ENCODE results near the gene GAB1. TPM values are rescaled to one million over a fixed set of nuclear protein-coding genes. Genes with fewer than 3 reads are reported as not detected.

Gene GAB1
- total RNA-seq, 1 donor = 20.6 TPM

DNA sequence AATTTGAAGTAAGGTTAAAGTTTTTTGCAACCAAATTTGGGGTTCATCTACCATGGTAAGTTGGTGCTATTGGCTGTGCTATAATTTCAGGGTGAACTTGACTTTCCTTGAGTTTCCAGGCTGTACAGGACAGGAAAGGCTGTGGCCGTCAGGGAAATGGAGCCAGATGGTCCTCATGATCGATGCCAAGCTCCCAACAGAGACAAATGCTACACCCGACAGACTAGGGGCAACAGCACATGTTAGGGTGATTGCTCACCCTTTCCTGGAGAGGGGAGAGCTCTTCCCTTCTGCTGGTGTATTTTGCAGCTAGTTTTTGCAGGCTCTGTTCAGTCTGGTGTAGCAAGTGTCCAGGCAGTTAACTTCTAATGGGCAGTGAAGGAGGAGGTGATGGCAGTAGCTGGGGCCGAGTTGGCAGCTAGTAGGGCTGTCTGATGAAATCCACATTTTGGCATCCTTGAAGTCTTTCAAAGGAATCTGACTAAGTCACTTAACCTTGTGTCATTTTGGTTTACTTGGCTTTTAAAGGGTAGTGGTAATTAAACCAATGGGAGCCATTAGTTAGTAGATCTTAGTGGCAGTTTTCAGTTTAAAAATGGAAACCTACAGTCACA, 47.8 kb downstream of the GAB1 start:
- Histone ChIP-seq H3K4me2 (ENCODE audit: insufficient read depth, low read length) (peak overlapping the region; percentile 0), H3K9me3 (ENCODE audit: low read depth, low read length) (no peaks in the 10 kb centered on the region), H3K4me1 (ENCODE audit: insufficient read depth, low read length) (peaks cover 33% of the 10 kb centered on the region), H3K27ac (ENCODE audit: low read depth, low read length) (no peak overlapping the region), H2AFZ (ENCODE audit: low read length) (no peak overlapping the region), H4K20me1 (ENCODE audit: insufficient read depth, low read length) (no peaks in the 10 kb centered on the region), H3K27me3 (ENCODE audit: insufficient read depth, low read length) (no peaks in the 10 kb centered on the region), H3K36me3 (ENCODE audit: insufficient read depth, low read length) (no peaks in the 10 kb centered on the region), H3K79me2 (ENCODE audit: insufficient read depth, low read length) (peaks cover 32% of the 10 kb centered on the region), H3K4me3 (ENCODE audit: insufficient read depth, low read length) (no peak overlapping the region)
- TF ChIP-seq, protein P1, sequence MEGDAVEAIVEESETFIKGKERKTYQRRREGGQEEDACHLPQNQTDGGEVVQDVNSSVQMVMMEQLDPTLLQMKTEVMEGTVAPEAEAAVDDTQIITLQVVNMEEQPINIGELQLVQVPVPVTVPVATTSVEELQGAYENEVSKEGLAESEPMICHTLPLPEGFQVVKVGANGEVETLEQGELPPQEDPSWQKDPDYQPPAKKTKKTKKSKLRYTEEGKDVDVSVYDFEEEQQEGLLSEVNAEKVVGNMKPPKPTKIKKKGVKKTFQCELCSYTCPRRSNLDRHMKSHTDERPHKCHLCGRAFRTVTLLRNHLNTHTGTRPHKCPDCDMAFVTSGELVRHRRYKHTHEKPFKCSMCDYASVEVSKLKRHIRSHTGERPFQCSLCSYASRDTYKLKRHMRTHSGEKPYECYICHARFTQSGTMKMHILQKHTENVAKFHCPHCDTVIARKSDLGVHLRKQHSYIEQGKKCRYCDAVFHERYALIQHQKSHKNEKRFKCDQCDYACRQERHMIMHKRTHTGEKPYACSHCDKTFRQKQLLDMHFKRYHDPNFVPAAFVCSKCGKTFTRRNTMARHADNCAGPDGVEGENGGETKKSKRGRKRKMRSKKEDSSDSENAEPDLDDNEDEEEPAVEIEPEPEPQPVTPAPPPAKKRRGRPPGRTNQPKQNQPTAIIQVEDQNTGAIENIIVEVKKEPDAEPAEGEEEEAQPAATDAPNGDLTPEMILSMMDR (IDR thresholded peaks at IDR 0.05; ENCODE audit: extremely low read depth, low read depth, low read length) = no peak
- DNase-seq (ENCODE audit: insufficient read length, low spot score, missing footprints) = no peak

GRCh38 chr4:143386812-143387211, 50.1 kb downstream of the GAB1 start:
- Histone ChIP-seq H3K27ac (ENCODE audit: low read depth, low read length) (no peak overlapping the region), H3K9me3 (ENCODE audit: low read depth, low read length) (no peaks in the 10 kb centered on the region), H4K20me1 (ENCODE audit: insufficient read depth, low read length) (no peaks in the 10 kb centered on the region), H3K27me3 (ENCODE audit: insufficient read depth, low read length) (no peaks in the 10 kb centered on the region), H3K4me2 (ENCODE audit: insufficient read depth, low read length) (no peak overlapping the region), H3K4me1 (ENCODE audit: insufficient read depth, low read length) (peaks cover 29% of the 10 kb centered on the region), H3K36me3 (ENCODE audit: insufficient read depth, low read length) (no peaks in the 10 kb centered on the region), H3K4me3 (ENCODE audit: insufficient read depth, low read length) (no peak overlapping the region), H2AFZ (ENCODE audit: low read length) (no peak overlapping the region), H3K79me2 (ENCODE audit: insufficient read depth, low read length) (peaks cover 22% of the 10 kb centered on the region)
- DNase-seq (ENCODE audit: insufficient read length, low spot score, missing footprints) = no peak
- TF ChIP-seq, protein P1 (IDR thresholded peaks at IDR 0.05; ENCODE audit: extremely low read depth, low read depth, low read length) = no peak

GRCh38 chr4:143389579-143390195, 53.0 kb downstream of the GAB1 start:
- no peaks in the 10 kb centered on the region for H3K9me3 ChIP-seq (ENCODE audit: low read depth, low read length)
- no peaks in the 10 kb centered on the region for H3K36me3 ChIP-seq (ENCODE audit: insufficient read depth, low read length)
- H2AFZ ChIP-seq (ENCODE audit: low read length) = no peak overlapping the region
- H3K79me2 ChIP-seq (ENCODE audit: insufficient read depth, low read length) = peaks cover 16% of the 10 kb centered on the region
- H3K4me3 ChIP-seq (ENCODE audit: insufficient read depth, low read length) = no peak overlapping the region
- H3K27me3 ChIP-seq (ENCODE audit: insufficient read depth, low read length) = no peaks in the 10 kb centered on the region
- no peak overlapping the region for H3K4me2 ChIP-seq (ENCODE audit: insufficient read depth, low read length)
- TF ChIP-seq, protein P1 (IDR thresholded peaks at IDR 0.05; ENCODE audit: extremely low read depth, low read depth, low read length) = no peak
- no peak for DNase-seq (ENCODE audit: insufficient read length, low spot score, missing footprints)
- peaks cover 23% of the 10 kb centered on the region for H3K4me1 ChIP-seq (ENCODE audit: insufficient read depth, low read length)
- no peaks in the 10 kb centered on the region for H4K20me1 ChIP-seq (ENCODE audit: insufficient read depth, low read length)
- H3K27ac ChIP-seq (ENCODE audit: low read depth, low read length) = no peak overlapping the region

DNA sequence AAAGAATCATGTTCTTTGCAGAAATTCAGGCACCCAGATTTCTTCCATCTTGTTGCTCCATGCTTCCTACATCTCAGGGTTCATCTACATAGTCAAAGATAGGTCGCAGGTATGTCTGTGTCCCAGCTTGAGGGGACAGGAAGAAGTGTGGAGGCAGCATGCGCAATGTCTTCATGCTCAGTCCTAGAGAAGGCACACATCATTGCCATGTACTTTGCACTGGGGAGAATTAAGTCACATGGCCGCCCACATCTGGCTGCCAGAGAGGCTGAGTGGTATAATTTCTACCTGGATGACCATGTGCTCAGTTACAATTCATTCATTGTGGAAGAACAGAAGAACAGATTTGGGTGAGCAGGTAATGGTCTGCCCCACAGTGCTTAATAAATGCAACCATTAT, 54.1 kb downstream of the GAB1 start:
- Histone ChIP-seq H3K36me3 (ENCODE audit: insufficient read depth, low read length) (no peaks in the 10 kb centered on the region), H3K4me1 (ENCODE audit: insufficient read depth, low read length) (peaks cover 18% of the 10 kb centered on the region), H3K79me2 (ENCODE audit: insufficient read depth, low read length) (peaks cover 13% of the 10 kb centered on the region), H4K20me1 (ENCODE audit: insufficient read depth, low read length) (no peaks in the 10 kb centered on the region), H3K4me2 (ENCODE audit: insufficient read depth, low read length) (no peak overlapping the region), H3K9me3 (ENCODE audit: low read depth, low read length) (no peaks in the 10 kb centered on the region), H3K27ac (ENCODE audit: low read depth, low read length) (no peak overlapping the region), H2AFZ (ENCODE audit: low read length) (no peak overlapping the region), H3K4me3 (ENCODE audit: insufficient read depth, low read length) (no peak overlapping the region), H3K27me3 (ENCODE audit: insufficient read depth, low read length) (no peaks in the 10 kb centered on the region)
- TF ChIP-seq, protein P1 (IDR thresholded peaks at IDR 0.05; ENCODE audit: extremely low read depth, low read depth, low read length) = no peak
- no peak for DNase-seq (ENCODE audit: insufficient read length, low spot score, missing footprints)
